GM18505 (cell line): ENCODE results near the gene MAMDC4.
"Not testable (repeated sequence)": the region's sequence is repeated elsewhere in the genome, so short reads cannot be mapped to it uniquely, and the experiment has no call there.

Source experiments
- ATAC-seq: cut with Tn5 transposase; IDR thresholded peaks from one replicate; pipeline ENCODE4 v1.9.1; 2021; ENCODE audit not compliant: unreplicated experiment
- POLR2A ChIP-seq: IDR thresholded peaks from 4 replicates; pipeline ENCODE4 v1.6.1; 2011; ENCODE audit warnings: borderline replicate concordance; ENCODE audit not compliant: insufficient read depth, insufficient read length; ENCODE audit errors: extremely low read depth

The MAMDC4 gene

DNA sequence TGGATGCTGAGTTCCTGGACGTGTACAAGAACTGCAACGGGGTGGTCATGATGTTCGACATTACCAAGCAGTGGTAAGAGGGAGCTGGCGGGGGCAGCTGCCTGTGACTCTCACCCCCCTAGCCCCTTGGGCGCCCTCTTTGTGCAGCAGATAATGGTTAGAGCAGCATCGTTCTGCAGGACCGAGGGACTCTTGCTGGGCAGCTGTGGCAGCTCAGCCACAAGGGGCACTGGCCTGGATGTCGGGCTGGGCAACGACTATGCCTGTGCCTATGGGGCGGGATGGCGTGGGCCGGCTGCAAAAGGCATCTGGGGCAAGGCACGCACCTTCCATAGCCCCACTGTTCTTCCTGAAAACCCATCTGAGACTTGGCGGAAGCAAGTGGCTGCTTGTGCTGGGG is 22.7 kb upstream of the MAMDC4 start:
- TF ChIP-seq POLR2A = no peak
- no peak for ATAC-seq

DNA sequence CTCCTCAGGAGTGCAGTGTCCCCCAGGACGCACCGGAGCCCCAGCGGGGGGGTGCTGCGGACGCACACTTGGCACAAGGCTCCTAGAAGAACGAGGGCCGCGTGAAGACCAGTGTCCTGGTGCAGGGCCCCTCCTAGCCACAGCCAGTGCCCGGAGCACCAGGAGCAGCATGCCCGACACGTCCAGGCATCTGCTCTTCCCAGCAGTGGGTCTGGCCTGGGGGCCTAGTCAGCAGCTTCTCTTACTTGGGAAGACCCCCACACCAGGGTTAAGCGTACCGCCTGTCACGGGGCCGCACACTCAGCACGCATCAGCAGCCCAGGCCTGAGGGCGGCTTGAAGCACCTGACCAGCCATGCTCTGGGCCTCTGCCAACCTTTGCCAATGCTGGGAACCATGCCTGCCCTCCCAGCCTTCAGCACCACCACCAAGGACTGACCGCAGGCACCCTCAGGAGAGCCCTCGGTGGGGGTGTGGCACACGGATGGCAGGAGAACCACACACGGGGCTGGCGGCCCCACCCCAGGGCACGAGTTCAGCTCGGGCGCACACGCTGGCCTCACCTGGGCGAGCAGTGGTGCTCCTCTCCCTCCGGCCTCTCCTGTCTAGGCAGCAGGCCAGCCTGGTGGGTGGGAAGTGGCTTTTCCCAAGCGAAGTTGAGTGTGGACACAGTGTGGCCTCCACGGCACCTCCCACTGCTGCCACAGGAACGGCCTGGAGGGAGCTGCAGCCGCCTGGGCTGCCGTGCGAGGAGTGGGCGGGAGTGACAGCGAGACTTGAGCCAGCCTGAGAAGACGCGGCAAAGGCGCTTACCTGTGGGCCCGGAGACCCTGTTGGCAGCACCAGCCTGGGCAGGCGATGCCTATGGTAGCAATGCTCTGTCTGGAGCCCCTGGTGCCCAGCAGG is 21.9 kb upstream of the MAMDC4 start:
- TF ChIP-seq POLR2A = no peak
- no peak for ATAC-seq

DNA sequence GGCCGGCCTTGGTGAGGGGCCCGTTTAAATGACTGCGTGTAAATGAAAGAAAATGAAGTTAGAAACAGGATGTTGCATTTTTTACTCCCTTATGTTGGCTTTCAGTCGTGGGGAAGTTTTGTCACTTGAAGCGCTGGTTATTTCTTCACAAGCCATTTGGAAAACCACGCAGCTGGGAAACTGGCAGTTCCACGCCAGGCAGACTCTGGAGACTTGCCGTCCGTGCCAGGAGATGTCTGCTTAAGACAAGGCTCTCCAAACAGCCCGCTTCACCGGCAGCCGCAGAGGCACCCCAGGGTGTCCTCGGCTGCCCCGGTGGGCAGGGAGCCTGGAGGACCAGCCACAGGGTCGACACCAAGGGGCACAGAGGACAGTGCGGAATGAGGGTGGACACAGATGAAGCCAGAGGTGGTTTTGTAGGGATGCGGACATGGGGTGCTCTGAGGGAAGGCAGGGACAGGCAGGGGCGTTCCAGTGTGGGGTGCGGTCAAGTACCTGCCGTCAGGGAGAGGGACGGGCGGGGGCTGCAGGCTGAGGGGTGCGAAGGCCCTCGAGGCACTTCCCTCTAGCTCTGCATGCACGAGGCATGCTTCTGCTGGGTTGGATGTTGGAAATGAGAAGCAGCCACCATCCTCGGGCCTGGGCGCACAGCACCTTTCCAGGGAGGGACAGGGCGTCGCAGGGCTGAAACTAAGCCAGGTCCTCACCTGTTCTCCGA is 21.0 kb upstream of the MAMDC4 start:
- ATAC-seq = no peak
- TF ChIP-seq POLR2A = no peak

DNA sequence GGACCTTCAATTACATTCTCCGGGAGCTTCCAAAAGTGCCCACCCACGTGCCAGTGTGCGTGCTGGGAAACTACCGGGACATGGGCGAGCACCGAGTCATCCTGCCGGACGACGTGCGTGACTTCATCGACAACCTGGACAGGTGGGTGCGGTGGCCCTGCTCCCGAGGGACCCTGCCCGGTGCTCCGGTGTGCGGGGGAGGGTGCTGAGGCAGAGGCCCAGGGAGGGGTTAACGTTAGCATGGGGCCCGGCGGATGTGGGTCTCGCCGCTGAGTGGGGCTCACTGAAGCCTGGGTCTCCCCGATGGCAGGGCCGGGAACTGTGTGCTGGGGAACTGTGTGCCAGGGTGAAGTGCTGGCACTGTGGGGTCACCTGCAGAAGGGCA is 20.4 kb upstream of the MAMDC4 start:
- no peak for TF ChIP-seq POLR2A
- no peak for ATAC-seq

DNA sequence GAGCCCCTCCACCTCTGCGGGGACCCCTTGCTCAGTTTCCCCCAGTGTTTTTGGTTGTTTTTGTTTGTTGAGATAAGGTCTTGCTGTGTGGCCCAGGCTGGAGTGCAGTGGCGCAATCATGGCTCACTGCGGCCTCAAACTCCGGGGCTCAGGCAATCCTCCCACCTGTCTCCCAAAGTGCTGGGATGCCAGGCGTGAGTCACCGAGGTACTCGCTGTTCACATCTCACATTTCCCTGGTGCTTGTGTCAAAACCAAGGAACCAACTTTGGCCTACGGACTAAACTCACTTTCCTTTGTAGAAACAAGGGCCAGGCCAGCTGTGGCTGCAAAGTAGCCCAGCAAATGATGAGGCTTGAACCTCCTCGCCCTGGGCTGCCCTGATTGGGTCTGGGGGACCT is 19.6 kb upstream of the MAMDC4 start:
- TF ChIP-seq POLR2A = no peak
- ATAC-seq = no peak

DNA sequence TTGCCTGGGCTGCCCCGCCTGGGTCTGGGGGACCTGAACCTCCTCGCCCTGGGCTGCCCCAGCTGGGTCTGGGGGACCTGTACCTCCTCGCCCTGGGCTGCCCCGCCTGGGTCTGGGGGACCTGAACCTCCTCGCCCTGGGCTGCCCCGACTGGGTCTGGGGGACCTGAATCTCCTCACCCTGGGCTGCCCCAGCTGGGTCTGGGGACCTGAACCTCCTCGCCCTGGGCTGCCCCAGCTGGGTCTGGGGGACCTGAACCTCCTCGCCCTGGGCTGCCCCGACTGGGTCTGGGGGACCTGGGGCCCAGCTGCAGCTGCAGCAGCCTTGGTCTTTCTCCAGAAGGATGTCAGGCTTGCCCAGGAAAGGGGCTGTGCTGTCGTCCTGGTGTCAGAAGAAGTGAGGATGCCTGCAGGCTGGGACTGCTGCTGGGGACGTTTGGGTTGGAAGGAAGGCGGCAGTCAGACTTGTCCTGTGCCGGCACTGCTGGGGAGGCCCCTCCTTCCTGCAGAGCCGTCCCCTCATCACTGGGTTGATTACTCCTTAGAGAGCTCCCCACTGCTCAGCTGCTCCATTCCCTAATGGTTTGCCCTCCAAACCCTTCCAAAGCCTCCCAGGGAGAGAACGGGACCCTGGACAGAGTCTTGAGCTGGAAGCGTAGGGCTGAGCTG is 18.6 kb upstream of the MAMDC4 start:
- not testable (repeated sequence) for ATAC-seq

DNA sequence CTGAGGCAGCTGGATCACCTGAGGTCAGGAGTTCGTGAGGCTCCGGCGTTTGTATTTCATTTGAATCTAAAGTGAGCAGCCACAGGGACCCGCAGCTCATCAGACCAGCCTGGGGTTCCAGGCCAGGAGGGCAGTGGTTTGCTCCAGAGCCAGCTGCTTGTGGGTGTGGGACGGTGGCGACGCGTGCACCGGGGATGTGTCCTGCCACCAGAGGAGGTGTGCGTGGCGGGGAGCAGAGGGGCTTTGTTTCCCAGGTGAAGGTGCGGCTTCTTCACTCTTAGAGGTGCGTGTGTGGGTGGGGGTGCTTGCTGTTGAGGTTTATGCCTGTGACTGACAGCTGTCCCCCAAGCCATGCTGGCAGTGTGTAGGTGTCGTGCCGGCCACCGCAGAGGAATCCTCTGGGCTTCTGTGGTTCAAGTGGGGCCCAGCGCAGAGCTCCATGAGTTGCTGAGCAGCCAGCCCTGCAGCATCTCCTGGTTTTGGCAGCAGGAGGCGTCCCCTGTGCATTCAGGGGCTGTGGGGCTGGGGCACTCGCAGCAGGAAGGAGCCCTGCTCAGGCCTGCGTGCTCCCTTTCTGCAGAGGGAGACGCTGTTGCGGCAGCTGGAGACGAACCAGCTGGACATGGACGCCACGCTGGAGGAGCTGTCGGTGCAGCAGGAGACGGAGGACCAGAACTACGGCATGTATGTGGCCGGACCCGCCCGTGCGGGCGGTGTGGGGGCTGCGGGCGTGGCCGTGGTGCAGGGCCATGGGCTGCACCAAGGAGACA is 16.8 kb upstream of the MAMDC4 start:
- ATAC-seq = no peak
- no peak for TF ChIP-seq POLR2A

DNA sequence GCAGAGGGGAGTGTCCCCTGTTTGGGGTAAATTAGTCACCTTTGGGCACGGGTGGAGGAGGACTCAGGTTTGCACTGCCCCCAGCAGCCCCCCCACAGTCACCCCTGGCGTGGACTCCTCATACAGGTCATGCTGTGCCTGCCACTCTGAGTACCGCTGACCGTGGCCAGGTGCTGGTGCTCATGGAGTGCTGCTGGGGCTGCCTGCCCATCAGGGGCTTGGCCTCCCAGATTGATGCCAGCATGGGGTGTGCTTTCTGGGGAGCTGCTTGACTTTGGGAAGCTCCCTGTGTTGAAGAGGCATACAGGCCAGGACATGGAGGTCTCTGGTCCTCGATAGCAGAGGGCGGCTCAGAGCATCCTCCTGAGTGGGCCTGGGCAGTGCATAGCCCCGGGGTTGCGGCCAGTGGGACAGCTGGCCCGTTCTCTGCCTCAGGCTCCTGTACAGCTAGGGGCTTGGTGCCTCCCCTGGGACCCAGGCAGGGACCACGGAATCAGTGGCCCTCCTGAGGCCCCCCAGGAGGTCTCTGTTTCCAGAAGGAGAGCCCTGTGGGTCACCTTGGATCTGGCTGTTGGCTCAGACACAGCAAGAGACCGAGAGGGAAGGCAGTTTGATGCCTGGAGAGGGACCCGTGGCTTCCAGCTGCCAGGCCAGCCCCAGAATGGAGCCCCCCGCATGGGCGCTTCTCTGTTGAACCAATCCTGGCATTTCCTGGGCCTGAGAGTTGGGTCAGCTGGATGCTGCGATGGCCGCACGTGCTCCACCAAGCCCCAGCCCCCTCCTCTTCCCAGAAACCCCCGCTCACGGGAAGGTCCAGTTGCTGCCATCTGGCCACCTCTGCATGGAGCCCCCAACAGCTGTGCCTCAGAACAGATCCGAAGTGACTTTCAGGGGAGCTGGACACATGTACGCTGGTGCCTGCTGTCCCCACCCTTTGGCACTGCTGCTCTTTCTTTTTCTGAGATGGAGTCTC is 15.9 kb upstream of the MAMDC4 start:
- ATAC-seq = no peak
- TF ChIP-seq POLR2A = no peak

DNA sequence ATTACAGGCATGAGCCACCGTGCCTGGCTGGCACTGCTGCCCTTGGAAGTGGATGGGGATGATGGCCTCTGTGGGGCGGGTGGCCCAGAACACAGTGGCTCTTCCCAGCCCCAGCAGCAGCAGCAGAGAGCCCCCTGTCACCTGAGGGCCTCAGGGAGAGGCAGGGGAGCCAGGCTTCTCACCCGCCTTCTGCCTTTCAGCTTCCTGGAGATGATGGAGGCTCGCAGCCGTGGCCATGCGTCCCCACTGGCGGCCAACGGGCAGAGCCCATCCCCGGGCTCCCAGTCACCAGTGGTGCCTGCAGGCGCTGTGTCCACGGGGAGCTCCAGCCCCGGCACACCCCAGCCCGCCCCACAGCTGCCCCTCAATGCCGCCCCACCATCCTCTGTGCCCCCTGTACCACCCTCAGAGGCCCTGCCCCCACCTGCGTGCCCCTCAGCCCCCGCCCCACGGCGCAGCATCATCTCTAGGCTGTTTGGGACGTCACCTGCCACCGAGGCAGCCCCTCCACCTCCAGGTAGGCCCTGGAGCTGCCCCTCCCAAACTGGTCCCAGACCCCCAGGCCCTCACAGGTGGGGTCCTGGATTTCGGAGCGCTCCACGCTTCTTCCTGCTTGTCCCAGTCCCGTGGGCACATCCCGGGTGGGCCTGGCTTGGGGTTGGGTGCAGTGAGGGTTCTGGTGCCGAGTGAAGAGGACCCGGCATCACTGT is 14.8 kb upstream of the MAMDC4 start:
- TF ChIP-seq POLR2A = no peak
- no peak for ATAC-seq

DNA sequence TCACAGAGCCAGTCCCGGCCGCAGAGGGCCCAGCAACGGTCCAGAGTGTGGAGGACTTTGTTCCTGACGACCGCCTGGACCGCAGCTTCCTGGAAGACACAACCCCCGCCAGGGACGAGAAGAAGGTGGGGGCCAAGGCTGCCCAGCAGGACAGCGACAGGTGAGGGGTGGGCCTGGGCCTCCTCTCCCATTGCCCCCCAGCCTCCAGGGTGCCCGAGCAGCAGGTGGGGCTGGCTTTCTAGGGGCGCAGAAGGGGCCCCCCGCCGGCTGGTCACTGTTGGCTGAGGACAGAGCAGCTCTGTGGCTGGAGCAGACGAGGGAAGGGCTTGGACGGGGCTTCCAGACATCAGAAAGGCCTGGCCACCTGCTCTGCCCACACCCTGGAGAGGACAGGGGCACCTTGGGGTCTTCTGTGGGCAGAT is 14.3 kb upstream of the MAMDC4 start:
- not testable (repeated sequence) for ATAC-seq

DNA sequence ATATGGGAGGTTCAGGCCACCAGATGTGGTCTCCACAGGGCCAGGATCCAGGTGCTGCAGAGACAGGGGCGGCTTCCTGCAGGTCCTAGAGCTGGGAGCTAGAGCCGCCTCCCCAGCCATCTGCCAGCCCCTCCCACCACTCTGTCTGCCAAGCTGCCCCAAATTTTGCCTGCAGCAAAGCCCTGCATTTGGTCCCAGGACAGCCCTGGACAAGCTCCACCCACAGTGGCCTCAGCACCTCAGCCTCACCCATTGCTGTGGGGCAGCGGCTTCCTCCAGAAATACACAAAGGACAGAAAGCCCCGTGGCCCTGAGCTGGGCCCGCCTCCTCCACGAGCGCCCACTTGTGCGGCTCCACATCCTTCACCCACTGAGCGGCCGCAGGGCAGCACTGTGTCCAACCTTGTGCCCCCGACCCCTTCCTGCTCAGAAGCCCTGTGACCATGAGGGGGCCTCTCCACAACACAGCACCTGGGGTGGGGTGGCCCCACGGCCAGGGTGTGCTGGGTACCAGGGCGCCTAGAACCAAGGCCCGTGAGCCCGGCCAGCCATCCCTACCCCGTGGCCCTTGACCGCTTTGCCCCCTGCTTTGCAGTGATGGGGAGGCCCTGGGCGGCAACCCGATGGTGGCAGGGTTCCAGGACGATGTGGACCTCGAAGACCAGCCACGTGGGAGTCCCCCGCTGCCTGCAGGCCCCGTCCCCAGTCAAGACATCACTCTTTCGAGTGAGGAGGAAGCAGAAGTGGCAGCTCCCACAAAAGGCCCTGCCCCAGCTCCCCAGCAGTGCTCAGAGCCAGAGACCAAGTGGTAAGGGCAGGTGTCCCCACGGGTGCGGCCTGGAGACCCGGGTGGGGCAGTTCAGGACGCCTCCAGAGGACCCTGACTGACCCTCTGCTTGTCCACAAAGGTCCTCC is 13.6 kb upstream of the MAMDC4 start:
- no peak for ATAC-seq
- TF ChIP-seq POLR2A = no peak
